CD14-positive monocyte (primary cell): ENCODE data around the gene PRDM1. TPM values are rescaled to one million over a fixed set of nuclear protein-coding genes. Genes with fewer than 3 reads are reported as not detected.

Experiments
- DNase-seq, 3 donors: peaks; one replicate each; pipeline ENCODE4 v3.0.0-alpha.2; 2011 to 2022
- H2AFZ ChIP-seq: 2 replicates; pipeline ENCODE4 v1.6.0; 2012; ENCODE audit warnings: mild to moderate bottlenecking, low read depth, low read length, inconsistent platforms; ENCODE audit not compliant: insufficient read depth, poor library complexity, severe bottlenecking
- H3K27ac ChIP-seq, 2 donors: 1 replicate in 1 of 2; 2 replicates in 1 of 2; pipeline ENCODE4 v1.5.1; 2012 to 2013; ENCODE audit warnings: low read length in 2 of 2, control low read depth in 1 of 2, inconsistent platforms in 1 of 2, low read depth in 1 of 2, mild to moderate bottlenecking in 1 of 2
- H3K27me3 ChIP-seq, 2 donors: one replicate each; pipeline versions ENCODE4 v1.6.0 to v1.6.1; 2011 to 2013; ENCODE audit warnings: low read length in 2 of 2; ENCODE audit not compliant: control insufficient read depth in 2 of 2, insufficient read depth in 2 of 2
- H3K36me3 ChIP-seq, 2 donors: replicated peaks in 1 of 2; 1 replicate in 1 of 2; 2 replicates in 1 of 2; pipeline versions ENCODE4 v1.5.1 to v1.6.1; 2012 to 2013; ENCODE audit warnings: low read length in 2 of 2, control low read depth in 1 of 2, inconsistent platforms in 1 of 2, mild to moderate bottlenecking in 1 of 2; ENCODE audit not compliant: insufficient read depth in 2 of 2, control insufficient read depth in 1 of 2
- H3K4me1 ChIP-seq, 2 donors: 1 replicate in 1 of 2; 2 replicates in 1 of 2; pipeline versions ENCODE4 v1.5.1 to v1.6.1; 2012 to 2013; ENCODE audit warnings: low read length in 2 of 2, control low read depth in 1 of 2, inconsistent platforms in 1 of 2, mild to moderate bottlenecking in 1 of 2, moderate library complexity in 1 of 2; ENCODE audit not compliant: insufficient read depth in 2 of 2, control insufficient read depth in 1 of 2
- H3K4me2 ChIP-seq: replicated peaks from 2 replicates; pipeline ENCODE3; 2012; ENCODE audit warnings: low read length, moderate library complexity, mild to moderate bottlenecking; ENCODE audit not compliant: poor library complexity, severe bottlenecking; ENCODE audit errors: extremely low read depth
- H3K4me3 ChIP-seq, 3 experiments: fragments of 200-600 bp in 1 of 3; sonication (generic) in 1 of 3; replicated peaks in 1 of 3; 1 replicate in 2 of 3; 2 replicates in 1 of 3; pipeline ENCODE4 v1.5.1; 2011 to 2013; ENCODE audit warnings: low read length in 3 of 3, mild to moderate bottlenecking in 3 of 3, control low read depth in 2 of 3, low read depth in 2 of 3, inconsistent platforms in 1 of 3, moderate library complexity in 1 of 3
- H3K79me2 ChIP-seq: 2 replicates; pipeline ENCODE4 v1.6.0; 2012; ENCODE audit warnings: mild to moderate bottlenecking, control low read depth, inconsistent platforms, low read length, moderate library complexity; ENCODE audit not compliant: insufficient read depth
- H3K9ac ChIP-seq: 2 replicates; pipeline ENCODE4 v1.6.0; 2017; ENCODE audit warnings: low read length, mild to moderate bottlenecking; ENCODE audit not compliant: insufficient read depth, poor library complexity, severe bottlenecking
- H3K9me3 ChIP-seq, 2 donors: replicated peaks in 1 of 2; 1 replicate in 1 of 2; 2 replicates in 1 of 2; pipeline versions ENCODE4 v1.5.1 to v1.6.1; 2012 to 2013; ENCODE audit warnings: low read length in 2 of 2, control low read depth in 1 of 2; ENCODE audit not compliant: control insufficient read depth in 1 of 2, insufficient read depth in 1 of 2
- H4K20me1 ChIP-seq: 2 replicates; pipeline ENCODE4 v1.6.0; 2012; ENCODE audit warnings: mild to moderate bottlenecking, low read length, control low read depth, moderate library complexity; ENCODE audit not compliant: insufficient read depth
- H3K27ac Mint-ChIP-seq, 7 donors: one replicate each; pipeline ENCODE4 v1.8.0; 2020; ENCODE audit warnings: mild to moderate bottlenecking in 7 of 7, mixed read lengths in 7 of 7, moderate library complexity in 6 of 7, inconsistent platforms in 2 of 7
- H3K27me3 Mint-ChIP-seq, 3 donors: one replicate each; pipeline ENCODE4 v1.8.0; 2021 to 2022; ENCODE audit warnings: low read depth in 3 of 3, mild to moderate bottlenecking in 3 of 3, mixed read lengths in 3 of 3, moderate library complexity in 3 of 3, inconsistent platforms in 1 of 3
- H3K36me3 Mint-ChIP-seq, 2 donors: one replicate each; pipeline ENCODE4 v1.8.0; 2020; ENCODE audit warnings: mixed read lengths in 2 of 2, inconsistent platforms in 1 of 2, mild to moderate bottlenecking in 1 of 2
- H3K4me1 Mint-ChIP-seq: one replicate; pipeline ENCODE4 v1.8.0; 2020; ENCODE audit warnings: mild to moderate bottlenecking, mixed read lengths
- H3K4me3 Mint-ChIP-seq, 2 donors: one replicate each; pipeline ENCODE4 v1.8.0; 2020; ENCODE audit warnings: mild to moderate bottlenecking in 2 of 2, mixed read lengths in 2 of 2, moderate library complexity in 1 of 2
- H3K9me3 Mint-ChIP-seq, 7 donors: one replicate each; pipeline ENCODE4 v1.8.0; 2020 to 2022; ENCODE audit warnings: mixed read lengths in 7 of 7, mild to moderate bottlenecking in 6 of 7, moderate library complexity in 6 of 7, inconsistent platforms in 2 of 7
- CTCF ChIP-seq: fragments of 200-600 bp; IDR thresholded peaks from one replicate; pipeline ENCODE4 v1.8.0; 2022; ENCODE audit warnings: antibody characterized with exemption, mild to moderate bottlenecking
- WGBS: methylation state at CpG from one replicate; pipeline ENCODE4 v1.1.5; 2013; ENCODE audit warnings: missing lambda C conversion rate; ENCODE audit not compliant: insufficient coverage; 5-methylcytosine and 5-hydroxymethylcytosine counted together
- intact Hi-C, 2 donors: fragments of 100-400 bp; cut with micrococcal nuclease; formaldehyde crosslinking; loops; one replicate each; pipeline versions ENCODE4 v1.15.0 to v1.15.1; 2023
- polyA plus RNA-seq, 3 donors: library from polyadenylated mRNA; depleted of rRNA in 1 of 3; unstranded in 2 of 3; stranded (reverse) in 1 of 3; fragments of 300-500 nt in 2 of 3; fragments of >200 nt in 1 of 3; fragmentation: Illumina TruSeq in 2 of 3; gene quantifications; 1 replicate in 2 of 3; 2 replicates in 1 of 3; pipeline ENCODE4 v1.2.3, GENCODE V29; 2012 to 2021

PRDM1 gene
- polyA plus RNA-seq, 3 donors: 1.8 to 14.9 (median 5.2) TPM

GRCh38 chr6:106155219-106155830 lies 69.2 kb downstream of the PRDM1 start:
- 39% methylated on average over 5 of the region's 12 CpGs for whole genome bisulfite sequencing
- no peaks in the 10 kb centered on the region for H3K9me3 ChIP-seq
- peak overlapping the region in 2 of 3 experiments; percentile 12 to 33 for H3K4me3 ChIP-seq
- DNase-seq: peak; percentile 63 to 79 (median 74)
- peak overlapping the region; percentile 9 to 87 (median 60) for H3K27ac Mint-ChIP-seq
- H3K4me3 Mint-ChIP-seq: peak overlapping the region; percentile 53 to 81
- peak overlapping the region; percentile 54 for H3K4me2 ChIP-seq
- intact Hi-C loops: no loop called here
- peak overlapping the region in 1 of 2 donors; percentile 60 for H3K27ac ChIP-seq
- H4K20me1 ChIP-seq: no peaks in the 10 kb centered on the region
- H3K36me3 Mint-ChIP-seq: no peaks in the 10 kb centered on the region
- peaks cover 0 to 2% (median 0%) of the 10 kb centered on the region in 7 donors for H3K9me3 Mint-ChIP-seq
- H3K9ac ChIP-seq: no peak overlapping the region
- no peaks in the 10 kb centered on the region for H3K79me2 ChIP-seq
- H3K4me1 ChIP-seq: peaks cover 14 to 19% of the 10 kb centered on the region in 2 donors
- no peaks in the 10 kb centered on the region for H3K36me3 ChIP-seq
- no peak for TF ChIP-seq CTCF
- no peaks in the 10 kb centered on the region for H3K27me3 ChIP-seq
- H3K27me3 Mint-ChIP-seq: peaks cover 1 to 4% (median 2%) of the 10 kb centered on the region in 3 donors
- peaks cover 24% of the 10 kb centered on the region for H3K4me1 Mint-ChIP-seq
- peak overlapping the region; percentile 44 for H2AFZ ChIP-seq

- H3K9me3 ChIP-seq: no peaks in the 10 kb centered on the region
- 100% methylated on average over 3 of the region's 3 CpGs for WGBS
Measured at GRCh38 chr6:106156413-106156812, 70.3 kb downstream of the PRDM1 start.

More at GRCh38 chr6:106156413-106156812, 70.3 kb downstream of the PRDM1 start:
- Histone ChIP-seq H2AFZ (no peak overlapping the region), H3K36me3 (no peaks in the 10 kb centered on the region), H4K20me1 (no peaks in the 10 kb centered on the region), H3K4me1 (peaks cover 20 to 29% of the 10 kb centered on the region in 2 donors), H3K79me2 (no peaks in the 10 kb centered on the region), H3K4me3 (no peak overlapping the region), H3K4me2 (no peak overlapping the region), H3K27ac (peak overlapping the region in 1 of 2 donors; percentile 60), H3K27me3 (no peaks in the 10 kb centered on the region), H3K9ac (no peak overlapping the region)
- no peak overlapping the region for H3K4me3 Mint-ChIP-seq
- no peaks in the 10 kb centered on the region for H3K36me3 Mint-ChIP-seq
- peaks cover 0 to 2% (median 0%) of the 10 kb centered on the region in 7 donors for H3K9me3 Mint-ChIP-seq
- H3K27me3 Mint-ChIP-seq: peaks cover 1 to 4% (median 2%) of the 10 kb centered on the region in 3 donors
- peaks cover 29% of the 10 kb centered on the region for H3K4me1 Mint-ChIP-seq
- intact Hi-C loops: no loop called here
- H3K27ac Mint-ChIP-seq: peak overlapping the region in 2 of 7 donors; percentile 29 to 71
- TF ChIP-seq CTCF: no peak
- DNase-seq: no peak
